GM23338 (cell line): ENCODE measurements around the gene RNF11. TPM values are rescaled to one million over a fixed set of nuclear protein-coding genes. Genes with fewer than 3 reads are reported as not detected.
A peak's percentile ranks its signal among the peaks of the same experiment; 100 is the strongest.

Source experiments
- ATAC-seq: fragments of 200-7000 bp; cut with Tn5 transposase; 3 replicates; pipeline ENCODE4 v1.9.1; 2020
- DNase-seq: peaks from one replicate; pipeline ENCODE4 v3.0.0-alpha.2; 2015; ENCODE audit warnings: low spot score
- H2AFZ ChIP-seq: fragments of 200-600 bp; sonication (generic); 2 replicates; pipeline ENCODE4 v1.8.0; 2016; ENCODE audit warnings: antibody characterized with exemption, mild to moderate bottlenecking, moderate library complexity
- H3F3A ChIP-seq: fragments of 200-600 bp; sonication (generic); replicated peaks from 2 replicates; pipeline ENCODE4 v1.8.0; 2017; ENCODE audit warnings: antibody characterized with exemption, mixed run types, low read depth
- H3K27ac ChIP-seq: fragments of 200-600 bp; sonication (generic); 2 replicates; pipeline ENCODE4 v1.6.1; 2016; ENCODE audit warnings: low read depth
- H3K27me3 ChIP-seq: fragments of 200-600 bp; sonication (generic); 2 replicates; pipeline ENCODE4 v1.8.0; 2016; ENCODE audit warnings: mild to moderate bottlenecking, mixed run types, moderate library complexity; ENCODE audit not compliant: insufficient read depth
- H3K36me3 ChIP-seq: fragments of 200-600 bp; sonication (generic); 2 replicates; pipeline ENCODE4 v1.8.0; 2016; ENCODE audit warnings: mild to moderate bottlenecking; ENCODE audit not compliant: insufficient read depth
- H3K4me1 ChIP-seq: fragments of 200-600 bp; sonication (generic); 2 replicates; pipeline ENCODE4 v1.8.0; 2016; ENCODE audit warnings: mild to moderate bottlenecking, moderate library complexity; ENCODE audit not compliant: insufficient read depth
- H3K4me2 ChIP-seq: fragments of 200-600 bp; sonication (generic); 2 replicates; pipeline ENCODE4 v1.7.1; 2017; ENCODE audit warnings: mixed run types
- H3K4me3 ChIP-seq: fragments of 200-600 bp; sonication (generic); 2 replicates; pipeline ENCODE4 v1.6.1; 2016; ENCODE audit warnings: mixed run types
- H3K79me2 ChIP-seq: fragments of 200-600 bp; sonication (generic); replicated peaks from 2 replicates; pipeline ENCODE4 v1.8.0; 2017; ENCODE audit warnings: mild to moderate bottlenecking; ENCODE audit not compliant: insufficient read depth
- H3K9me2 ChIP-seq: fragments of 200-600 bp; sonication (generic); 2 replicates; pipeline ENCODE4 v1.8.0; 2017; ENCODE audit not compliant: insufficient read depth
- H4K20me1 ChIP-seq: fragments of 200-600 bp; sonication (generic); replicated peaks from 2 replicates; pipeline ENCODE4 v1.8.0; 2017; ENCODE audit warnings: mild to moderate bottlenecking; ENCODE audit not compliant: insufficient read depth
- H3K27ac Mint-ChIP-seq: 2 replicates; pipeline ENCODE4 v1.8.0; 2020; ENCODE audit warnings: inconsistent platforms, mild to moderate bottlenecking, moderate library complexity, mixed read lengths
- H3K27me3 Mint-ChIP-seq: 3 replicates; pipeline ENCODE4 v1.8.0; 2022; ENCODE audit warnings: low read depth, mild to moderate bottlenecking, moderate library complexity, mixed read lengths, inconsistent platforms; ENCODE audit not compliant: insufficient read depth, poor library complexity
- H3K36me3 Mint-ChIP-seq: 3 replicates; pipeline ENCODE4 v1.8.0; 2021; ENCODE audit warnings: low read depth, mild to moderate bottlenecking, inconsistent platforms, moderate library complexity, mixed read lengths
- H3K4me1 Mint-ChIP-seq: 3 replicates; pipeline ENCODE4 v1.8.0; 2020; ENCODE audit warnings: mild to moderate bottlenecking, inconsistent platforms, mixed read lengths
- H3K4me3 Mint-ChIP-seq: 3 replicates; pipeline ENCODE4 v1.8.0; 2021; ENCODE audit warnings: moderate library complexity, mild to moderate bottlenecking, inconsistent platforms, mixed read lengths
- H3K9me3 Mint-ChIP-seq: 3 replicates; pipeline ENCODE4 v1.8.0; 2020; ENCODE audit warnings: moderate library complexity, mild to moderate bottlenecking, inconsistent platforms, mixed read lengths
- CREB1 ChIP-seq: fragments of 250-450 bp; sonication (Bioruptor Pico); IDR thresholded peaks from 2 replicates; pipeline ENCODE4 v1.5.0; 2020; ENCODE audit warnings: low read depth, mild to moderate bottlenecking, moderate library complexity
- JUNB ChIP-seq: IDR thresholded peaks from one replicate; pipeline ENCODE4 v1.6.1; 2016; ENCODE audit warnings: antibody characterized with exemption; ENCODE audit not compliant: unreplicated experiment
- POLR2AphosphoS5 ChIP-seq: IDR thresholded peaks from 2 replicates; pipeline ENCODE4 v1.6.1; 2016; ENCODE audit warnings: antibody characterized with exemption, low read depth
- REST ChIP-seq: IDR thresholded peaks from one replicate; pipeline ENCODE4 v1.6.1; 2018; ENCODE audit warnings: antibody characterized with exemption; ENCODE audit not compliant: unreplicated experiment
- STAT1 ChIP-seq: IDR thresholded peaks from one replicate; pipeline ENCODE4 v1.6.1; 2016; ENCODE audit warnings: antibody characterized with exemption; ENCODE audit not compliant: unreplicated experiment
- ZNF114 ChIP-seq: fragments of 250-450 bp; sonication (Bioruptor Pico); IDR thresholded peaks from 2 replicates; pipeline ENCODE4 v1.5.0; 2020; ENCODE audit warnings: mild to moderate bottlenecking, moderate library complexity
- ZNF331 ChIP-seq: fragments of 250-450 bp; sonication (Bioruptor Pico); IDR thresholded peaks from 2 replicates; pipeline ENCODE4 v1.5.0; 2020; ENCODE audit warnings: low read depth, mild to moderate bottlenecking, moderate library complexity
- ZNF462 ChIP-seq: fragments of 250-450 bp; sonication (Bioruptor Pico); IDR thresholded peaks from 2 replicates; pipeline ENCODE4 v1.5.0; 2020; ENCODE audit warnings: mild to moderate bottlenecking, moderate library complexity
- polyA plus RNA-seq: library from polyadenylated mRNA; unstranded; fragments of >200 nt; fragmentation: Nextera tagmentation; extraction: Ambion mirVana; gene quantifications from 2 replicates; pipeline ENCODE4 v1.2.1, GENCODE V29; 2016
- total RNA-seq: library from RNA; depleted of rRNA; stranded (reverse); fragments of >200 nt; shearing (Covaris generic); gene quantifications from 2 replicates; pipeline ENCODE4 v1.2.3, GENCODE V29; 2014

Gene RNF11
- total and polyA plus RNA-seq, 2 experiments from 2014 or later: 22.3 to 43.0 TPM

GRCh38 chr1:51210676-51211075 is 25.4 kb upstream of the RNF11 start:
- no peak overlapping the region for H3K27ac Mint-ChIP-seq
- no peaks in the 10 kb centered on the region for H3K4me1 ChIP-seq
- H2AFZ ChIP-seq: no peak overlapping the region
- H3K4me2 ChIP-seq: no peak overlapping the region
- TF ChIP-seq JUNB (no peak), REST (no peak), ZNF114 (CRISPR knock-in tag) (no peak)
- H4K20me1 ChIP-seq: no peaks in the 10 kb centered on the region
- no peaks in the 10 kb centered on the region for H3K27me3 ChIP-seq
- no peaks in the 10 kb centered on the region for H3F3A ChIP-seq
- H3K36me3 ChIP-seq: no peaks in the 10 kb centered on the region
- H3K4me1 Mint-ChIP-seq: no peaks in the 10 kb centered on the region
- H3K27me3 Mint-ChIP-seq: peaks cover 5% of the 10 kb centered on the region
- DNase-seq (no peak), ATAC-seq (no peak)
- H3K27ac ChIP-seq: no peak overlapping the region
- no peaks in the 10 kb centered on the region for H3K9me3 Mint-ChIP-seq
- H3K4me3 ChIP-seq: no peak overlapping the region
- no peak overlapping the region for H3K4me3 Mint-ChIP-seq
- H3K79me2 ChIP-seq: no peaks in the 10 kb centered on the region
- H3K36me3 Mint-ChIP-seq: no peaks in the 10 kb centered on the region
- H3K9me2 ChIP-seq: no peaks in the 10 kb centered on the region

GRCh38 chr1:51214615-51215131 is 21.4 kb upstream of the RNF11 start:
- Mint-ChIP-seq H3K4me3 (no peak overlapping the region), H3K36me3 (no peaks in the 10 kb centered on the region), H3K4me1 (no peaks in the 10 kb centered on the region), H3K9me3 (no peaks in the 10 kb centered on the region), H3K27ac (no peak overlapping the region), H3K27me3 (peaks cover 7% of the 10 kb centered on the region)
- Histone ChIP-seq H3K4me2 (no peak overlapping the region), H2AFZ (peak overlapping the region; percentile 66; the same call in 1 of the 2 replicates), H3K27ac (no peak overlapping the region), H3K4me3 (no peak overlapping the region), H3K36me3 (no peaks in the 10 kb centered on the region), H3K79me2 (no peaks in the 10 kb centered on the region), H3F3A (no peaks in the 10 kb centered on the region), H3K4me1 (no peaks in the 10 kb centered on the region), H3K9me2 (no peaks in the 10 kb centered on the region), H4K20me1 (no peaks in the 10 kb centered on the region), H3K27me3 (no peaks in the 10 kb centered on the region)
- ATAC-seq (no peak), DNase-seq (no peak)
- TF ChIP-seq POLR2AphosphoS5 (no peak), JUNB (no peak), REST (no peak), ZNF331 (CRISPR knock-in tag) (no peak), STAT1 (no peak), ZNF462 (no peak), CREB1 (CRISPR knock-in tag) (no peak)
